Stimulated activated CD4-positive, alpha-beta T cell treated with anti-CD3 and anti-CD28 coated beads, Interleukin-4, amount 100 ng/mL, for 24 hours (primary cell): ENCODE measurements around the gene STIL.

ENCODE experiments used
- DNase-seq: peaks from one replicate; pipeline ENCODE4 v3.0.0-alpha.2; 2020

The STIL gene

GRCh38 chr1:47232187-47232874 is 81.6 kb downstream of the STIL start, which contains the start of gene TAL1:
TAL1 (minus strand) TSS chr1:47232225; CDS start chr1:47225888, 6,337 bp downstream.
- DNase-seq = no peak

DNA sequence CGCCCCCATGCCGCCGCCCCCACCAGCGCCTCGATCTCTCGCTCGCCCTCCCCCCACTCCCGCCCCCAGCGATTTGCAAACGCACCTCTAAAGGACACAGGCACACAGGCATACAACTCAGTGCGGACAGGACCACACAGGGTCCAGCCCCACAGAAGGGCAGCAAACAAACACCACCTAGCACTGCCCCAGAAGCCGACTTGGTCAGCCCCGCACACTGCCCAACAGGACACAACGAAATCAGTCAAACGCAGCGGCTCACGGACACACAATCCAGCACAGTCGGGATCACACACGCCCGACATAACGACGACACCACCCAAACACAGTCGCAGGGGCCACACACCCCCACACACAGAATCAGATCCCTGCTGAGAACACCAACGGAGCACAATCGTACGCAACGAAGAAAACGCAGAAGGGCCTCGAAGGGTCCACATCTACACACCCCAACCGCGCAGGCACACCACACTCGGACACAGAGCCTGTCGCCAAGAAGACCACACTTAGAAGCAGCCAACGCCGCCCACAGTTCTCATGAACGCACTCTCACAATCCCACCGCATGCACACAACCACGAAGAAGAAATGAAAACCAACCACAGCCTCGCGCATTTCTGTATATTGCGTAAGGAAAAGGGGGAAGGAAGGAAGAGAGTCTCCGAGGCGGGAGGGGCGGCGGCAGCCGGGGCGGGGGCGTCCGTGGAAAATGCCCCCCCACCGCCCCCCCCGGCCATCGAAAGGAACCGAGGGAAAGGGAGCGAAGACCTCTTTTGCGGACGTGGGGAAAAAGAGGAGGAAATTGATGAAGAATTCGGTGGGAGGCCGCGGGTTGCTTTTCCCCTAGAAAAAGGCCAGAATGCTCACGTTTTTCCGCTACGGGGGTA is 82.4 kb downstream of the STIL start:
- peak; percentile 9 for DNase-seq

GRCh38 chr1:47230692-47231300 is 83.2 kb downstream of the STIL start:
- no peak for DNase-seq

- DNase-seq = no peak
Measured at GRCh38 chr1:47229886-47230691, 83.9 kb downstream of the STIL start.

GRCh38 chr1:47229031-47229885 is 84.7 kb downstream of the STIL start:
- no peak for DNase-seq

- no peak for DNase-seq
Measured at GRCh38 chr1:47228644-47229030, 85.3 kb downstream of the STIL start.

GRCh38 chr1:47227341-47228232 is 86.4 kb downstream of the STIL start:
- no peak for DNase-seq

DNA sequence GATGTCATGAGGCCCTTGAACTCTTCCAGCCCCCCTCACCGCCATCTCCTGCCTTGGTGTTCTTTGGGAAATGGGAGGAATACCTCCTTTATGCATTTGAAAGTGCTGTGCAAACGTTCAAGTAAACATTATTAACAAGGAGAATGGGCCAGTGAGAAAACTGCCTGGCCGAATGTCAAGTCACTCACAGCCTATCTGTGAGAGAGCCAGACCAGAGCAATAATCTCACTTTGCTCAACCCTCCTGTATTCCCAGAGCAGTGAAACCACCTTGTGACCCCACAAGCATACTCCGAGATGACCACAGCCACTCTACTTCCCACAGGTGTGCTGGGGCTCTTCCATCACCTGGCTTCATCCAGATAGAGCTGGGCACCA is 87.1 kb downstream of the STIL start:
- no peak for DNase-seq

GRCh38 chr1:47226121-47226838 is 87.7 kb downstream of the STIL start:
- no peak for DNase-seq

GRCh38 chr1:47225430-47226100 is 88.4 kb downstream of the STIL start:
- no peak for DNase-seq

DNA sequence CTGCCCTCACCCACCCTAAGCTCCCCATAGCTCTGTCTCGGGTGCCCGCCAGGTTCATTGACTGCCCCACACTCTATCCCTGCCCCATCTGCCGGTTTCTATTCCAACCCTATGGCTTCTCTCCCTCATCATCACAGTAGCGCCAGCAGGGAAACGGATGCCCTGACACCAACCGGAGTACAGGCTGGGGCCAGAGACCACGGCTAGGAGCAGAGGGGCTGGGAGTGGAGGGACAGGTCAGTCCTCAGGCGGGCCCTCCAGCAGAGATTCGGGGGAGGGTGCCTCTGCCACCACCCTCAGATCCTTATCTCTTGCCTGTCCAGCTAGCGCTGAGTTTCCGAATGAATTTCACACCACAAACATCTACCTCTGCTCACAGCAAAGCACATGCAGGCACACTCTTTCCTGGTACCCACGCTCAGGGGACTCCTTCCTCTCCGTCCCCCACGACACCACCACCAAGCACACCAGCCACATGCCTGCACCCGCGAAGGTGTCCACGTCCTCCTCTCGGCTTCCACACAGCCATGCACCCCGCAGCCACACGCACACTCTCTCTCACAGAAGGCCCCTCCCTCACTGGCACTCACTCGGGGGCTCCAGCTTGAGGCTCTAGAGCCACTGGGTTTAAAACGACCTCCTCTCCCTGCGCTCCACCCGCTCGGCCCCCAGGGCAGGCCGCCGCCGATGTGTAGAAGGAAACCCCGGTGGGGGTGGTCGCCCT is 89.1 kb downstream of the STIL start:
- DNase-seq = no peak

DNA sequence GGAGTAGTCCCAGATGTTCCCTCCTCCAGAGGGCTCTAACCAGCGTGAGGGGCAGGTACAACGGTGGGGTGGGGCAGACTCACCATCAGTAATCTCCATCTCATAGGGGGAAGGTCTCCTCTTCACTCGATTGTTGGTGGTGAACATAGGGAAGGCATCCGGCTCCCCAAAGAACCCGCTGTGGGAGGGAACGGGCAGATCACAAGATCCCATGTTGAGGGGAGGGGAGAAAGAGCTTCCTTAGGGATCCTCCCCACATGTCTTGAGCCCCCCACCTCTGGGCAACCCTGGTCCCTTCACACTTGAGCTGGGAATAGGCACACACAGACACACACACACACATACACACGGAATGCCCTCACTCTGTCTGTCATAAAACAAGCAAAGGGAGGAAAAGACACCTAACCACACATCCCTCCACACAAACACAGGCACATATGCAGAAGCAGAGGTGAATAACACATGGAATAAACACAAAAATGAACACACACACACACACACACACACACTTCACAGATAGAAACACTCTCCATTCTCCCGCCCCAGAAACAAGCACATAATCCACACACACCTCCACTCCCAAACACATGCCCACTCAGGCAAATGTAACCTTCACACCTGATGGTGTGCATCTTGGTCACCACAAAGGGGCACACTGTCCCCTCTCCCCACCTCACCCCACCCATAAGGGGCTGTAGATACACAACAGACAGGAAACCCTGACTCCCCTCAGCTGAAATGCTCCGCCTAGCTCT is 89.8 kb downstream of the STIL start:
- DNase-seq = no peak

- no peak for DNase-seq
Measured at GRCh38 chr1:47223174-47223920, 90.6 kb downstream of the STIL start.

GRCh38 chr1:47222476-47222875 is 91.5 kb downstream of the STIL start:
- no peak for DNase-seq

DNA sequence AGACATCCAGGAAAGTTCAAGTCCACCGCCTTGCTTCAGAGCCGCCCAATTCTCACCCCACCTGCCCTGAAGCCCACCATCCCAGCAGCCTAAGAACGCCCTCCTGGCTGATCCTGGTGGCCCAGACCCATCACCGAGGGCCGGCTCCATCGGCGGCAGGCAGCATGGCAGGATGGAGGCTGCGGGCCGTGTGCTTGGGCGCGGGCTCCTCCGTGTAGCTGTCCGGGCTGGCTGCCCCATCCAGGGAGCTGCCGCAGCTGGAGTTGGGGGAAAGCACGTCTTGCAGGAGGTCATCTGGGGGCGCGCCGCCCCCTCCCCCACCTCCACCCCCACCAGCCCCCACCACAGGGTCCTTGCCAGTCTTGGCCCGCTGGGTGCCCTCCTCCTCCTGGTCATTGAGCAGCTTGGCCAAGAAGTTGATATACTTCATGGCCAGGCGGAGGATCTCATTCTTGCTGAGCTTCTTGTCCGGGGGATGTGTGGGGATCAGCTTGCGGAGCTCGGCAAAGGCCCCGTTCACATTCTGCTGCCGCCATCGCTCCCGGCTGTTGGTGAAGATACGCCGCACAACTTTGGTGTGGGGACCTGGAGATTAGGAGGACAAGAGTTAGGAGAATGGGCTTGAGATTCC is 94.2 kb downstream of the STIL start:
- DNase-seq = no peak

GRCh38 chr1:47219001-47219400 is 94.9 kb downstream of the STIL start:
- DNase-seq = no peak
